HCT116 (cell line): Measurements from ENCODE around the gene ICOS. TPM values are rescaled to one million over a fixed set of nuclear protein-coding genes. Genes with fewer than 3 reads are reported as not detected.

Experiments used
- ATAC-seq: fragments of 200-7000 bp; cut with Tn5 transposase; 2 replicates; pipeline ENCODE4 v1.9.1; 2020; ENCODE audit warnings: mild to moderate bottlenecking, moderate library complexity
- BruUV-seq: library from RNA; stranded (reverse); fragments of 400-500 nt; replicated peaks from 2 replicates; lab custom pipeline; 2021; lab: Mats Ljungman, UMichigan
- CTCF ChIA-PET: fragments of 300-600 bp; sonication (Branson Sonifier 250); formaldehyde crosslinking; loops from one replicate; lab custom pipeline; 2021; ENCODE audit warnings: antibody characterized with exemption; lab: Charles Lee
- POLR2A ChIA-PET: fragments of 300-600, 350-600 bp; sonication (Branson Sonifier 250); formaldehyde crosslinking; loops from one replicate; lab custom pipeline; 2021; ENCODE audit warnings: antibody characterized with exemption; lab: Charles Lee
- RAD21 ChIA-PET, 2 experiments: fragments of 300-600 bp; sonication (Branson Sonifier 250); formaldehyde crosslinking; loops; one replicate each; lab custom pipeline; 2023; ENCODE audit warnings: low total read pairs in 2 of 2; ENCODE audit not compliant: uncharacterized antibody in 2 of 2, unreplicated experiment in 2 of 2, low non-redundant PET in 1 of 2; lab: Charles Lee
- DNase-seq: peaks from one replicate; pipeline ENCODE4 v3.0.0-alpha.2; 2010; ENCODE audit warnings: low read depth, low spot score
- H2AFZ ChIP-seq: fragments of 200-600 bp; shearing (Covaris generic), sonication (generic); 2 replicates; pipeline ENCODE4 v1.6.1; 2017; ENCODE audit warnings: low read depth, mixed run types, mixed read lengths, antibody characterized with exemption, low read length; ENCODE audit not compliant: poor library complexity, severe bottlenecking
- H3K27ac ChIP-seq: 2 replicates; pipeline ENCODE4 v1.5.1; 2012; ENCODE audit warnings: low read depth, low read length
- H3K27me3 ChIP-seq: fragments of 200-600 bp; sonication (generic); 2 replicates; pipeline ENCODE4 v1.6.1; 2016; ENCODE audit warnings: mixed run types, low read length, mixed read lengths; ENCODE audit not compliant: insufficient read depth
- H3K36me3 ChIP-seq, 2 experiments: fragments of 200-500 bp in 1 of 2; fragments of 200-600 bp in 1 of 2; sonication (Bioruptor generic) in 1 of 2; sonication (generic) in 1 of 2; 2 replicates each; pipeline versions ENCODE4 v1.5.1 to v1.6.1; 2014 to 2016; ENCODE audit warnings: low read length in 2 of 2, inconsistent platforms in 1 of 2, mixed read lengths in 1 of 2, mixed run types in 1 of 2; ENCODE audit not compliant: insufficient read depth in 2 of 2, control insufficient read depth in 1 of 2
- H3K4me1 ChIP-seq, 2 experiments: fragments of 200-600 bp in 1 of 2; sonication (generic) in 1 of 2; 2 replicates each; pipeline versions ENCODE4 v1.5.1 to v1.6.1; 2012 to 2017; ENCODE audit warnings: low read length in 2 of 2, inconsistent platforms in 1 of 2, mild to moderate bottlenecking in 1 of 2, mixed read lengths in 1 of 2, mixed run types in 1 of 2, moderate library complexity in 1 of 2; ENCODE audit not compliant: insufficient read depth in 2 of 2, control insufficient read depth in 1 of 2
- H3K4me2 ChIP-seq: fragments of 200-600 bp; sonication (generic); 2 replicates; pipeline ENCODE4 v1.6.1; 2017; ENCODE audit warnings: mixed run types, low read length, mixed read lengths
- H3K4me3 ChIP-seq, 2 experiments: fragments of 200-600 bp in 1 of 2; sonication (generic) in 1 of 2; replicated peaks in 1 of 2; 2 replicates each; pipeline ENCODE4 v1.5.1; 2011 to 2016; ENCODE audit warnings: low read length in 2 of 2, control low read depth in 1 of 2, low read depth in 1 of 2, mild to moderate bottlenecking in 1 of 2, mixed read lengths in 1 of 2, mixed run types in 1 of 2
- H3K79me2 ChIP-seq: fragments of 200-600 bp; sonication (generic); 2 replicates; pipeline ENCODE4 v1.6.1; 2017; ENCODE audit warnings: mild to moderate bottlenecking, mixed run types, low read length, moderate library complexity, mixed read lengths; ENCODE audit not compliant: insufficient read depth
- H3K9ac ChIP-seq: fragments of 200-600 bp; sonication (generic); 2 replicates; pipeline ENCODE4 v1.6.1; 2016; ENCODE audit warnings: low read length, mixed read lengths
- H3K9me2 ChIP-seq: fragments of 200-600 bp; sonication (generic), shearing (Covaris generic); 2 replicates; pipeline ENCODE4 v1.6.1; 2017; ENCODE audit warnings: mixed run types, mild to moderate bottlenecking, moderate library complexity; ENCODE audit not compliant: insufficient read depth
- H3K9me3 ChIP-seq, 2 experiments: fragments of 200-500 bp in 1 of 2; fragments of 200-600 bp in 1 of 2; sonication (Bioruptor generic) in 1 of 2; sonication (generic) in 1 of 2; 2 replicates each; pipeline ENCODE4 v1.6.1; 2014 to 2017; ENCODE audit warnings: low read length in 2 of 2, mixed read lengths in 2 of 2, inconsistent platforms in 1 of 2, low read depth in 1 of 2, mild to moderate bottlenecking in 1 of 2, mixed run types in 1 of 2, moderate library complexity in 1 of 2; ENCODE audit not compliant: control insufficient read depth in 1 of 2, insufficient read depth in 1 of 2
- H4K20me1 ChIP-seq: fragments of 200-600 bp; sonication (generic), shearing (Covaris generic); 2 replicates; pipeline ENCODE4 v1.6.1; 2017; ENCODE audit warnings: mixed run types, mild to moderate bottlenecking, moderate library complexity; ENCODE audit not compliant: insufficient read depth
- ATF3 ChIP-seq: IDR thresholded peaks from 2 replicates; pipeline ENCODE4 v1.6.1; 2012
- CBX3 ChIP-seq: IDR thresholded peaks from 2 replicates; pipeline ENCODE4 v1.6.1; 2012; ENCODE audit warnings: low read depth
- CEBPB ChIP-seq: IDR thresholded peaks from 2 replicates; pipeline ENCODE4 v1.6.1; 2012; ENCODE audit warnings: low read depth
- CTCF ChIP-seq, 3 experiments: fragments of 200-600 bp in 1 of 3; sonication (generic) in 1 of 3; IDR thresholded peaks in 2 of 3; conservative IDR thresholded peaks in 1 of 3; 2 replicates each; pipeline ENCODE4 v1.5.1; 2012 to 2017; ENCODE audit warnings: low read depth in 2 of 3, low read length in 2 of 3, antibody characterized with exemption in 1 of 3, borderline replicate concordance in 1 of 3, control low read depth in 1 of 3, mild to moderate bottlenecking in 1 of 3, mixed read lengths in 1 of 3, mixed run types in 1 of 3, moderate library complexity in 1 of 3; ENCODE audit not compliant: insufficient read depth in 1 of 3
- EGR1 ChIP-seq: IDR thresholded peaks from 2 replicates; pipeline ENCODE4 v1.6.1; 2012; ENCODE audit warnings: low read depth
- EZH2phosphoT487 ChIP-seq: fragments of 200-600 bp; IDR thresholded peaks from 2 replicates; pipeline ENCODE4 v1.6.1; 2018; ENCODE audit warnings: antibody characterized with exemption, borderline replicate concordance
- JUND ChIP-seq: IDR thresholded peaks from 2 replicates; pipeline ENCODE4 v1.6.1; 2012
- MAX ChIP-seq: IDR thresholded peaks from 2 replicates; pipeline ENCODE4 v1.6.1; 2012
- POLR2A ChIP-seq: IDR thresholded peaks from 2 replicates; pipeline ENCODE4 v1.7.0; 2011; ENCODE audit warnings: borderline replicate concordance; ENCODE audit not compliant: insufficient read depth, insufficient read length; ENCODE audit errors: extremely low read depth
- POLR2AphosphoS5 ChIP-seq: IDR thresholded peaks from 2 replicates; pipeline ENCODE4 v1.6.1; 2011; ENCODE audit warnings: mild to moderate bottlenecking, low read depth, low read length, moderate library complexity
- REST ChIP-seq: IDR thresholded peaks from 2 replicates; pipeline ENCODE4 v1.6.1; 2012; ENCODE audit warnings: low read depth
- SIN3A ChIP-seq: IDR thresholded peaks from 2 replicates; pipeline ENCODE4 v1.6.1; 2012; ENCODE audit warnings: low read depth
- SRF ChIP-seq: IDR thresholded peaks from 2 replicates; pipeline ENCODE4 v1.6.1; 2012; ENCODE audit warnings: low read depth
- TCF7L2 ChIP-seq: IDR thresholded peaks from 2 replicates; pipeline ENCODE4 v1.7.0; 2011; ENCODE audit warnings: borderline replicate concordance, inconsistent platforms; ENCODE audit not compliant: insufficient read depth, insufficient read length; ENCODE audit errors: extremely low read depth
- YY1 ChIP-seq: IDR thresholded peaks from 2 replicates; pipeline ENCODE4 v1.6.1; 2011; ENCODE audit warnings: low read length, low read depth, moderate library complexity, mild to moderate bottlenecking; ENCODE audit not compliant: insufficient replicate concordance; ENCODE audit errors: extremely low read depth
- ZBTB33 ChIP-seq: IDR thresholded peaks from 2 replicates; pipeline ENCODE4 v1.6.1; 2011; ENCODE audit warnings: mild to moderate bottlenecking, low read length, moderate library complexity; ENCODE audit not compliant: insufficient replicate concordance; ENCODE audit errors: extremely low read depth
- ZNF274 ChIP-seq: fragments of 200-500 bp; sonication (Bioruptor generic); IDR thresholded peaks from 2 replicates; pipeline ENCODE4 v1.6.1; 2014; ENCODE audit warnings: mild to moderate bottlenecking, low read depth, low read length, inconsistent platforms
- intact Hi-C: fragments of 100-400 bp; cut with micrococcal nuclease; formaldehyde crosslinking; loops from 2 replicates; pipeline ENCODE4 v1.10.0; 2022
- total RNA-seq: library from RNA; stranded (reverse); gene quantifications from one replicate; pipeline ENCODE4 v1.2.1, GENCODE V29; 2021; ENCODE audit not compliant: unreplicated experiment

ICOS gene
- total RNA-seq, 1 experiment from 2014 or later = not detected

GRCh38 chr2:203934041-203934492 is 2.5 kb upstream of the ICOS start:
- Histone ChIP-seq H3K4me3 (no peak overlapping the region), H4K20me1 (no peaks in the 10 kb centered on the region), H3K9ac (no peak overlapping the region), H3K4me2 (no peak overlapping the region), H3K36me3 (no peaks in the 10 kb centered on the region), H3K79me2 (no peaks in the 10 kb centered on the region), H3K27ac (no peak overlapping the region), H3K4me1 (no peaks in the 10 kb centered on the region), H3K9me2 (no peaks in the 10 kb centered on the region), H3K9me3 (no peaks in the 10 kb centered on the region), H3K27me3 (no peaks in the 10 kb centered on the region), H2AFZ (no peak overlapping the region)
- RAD21 ChIA-PET = no interaction called here
- no TSS peak for BruUV-seq
- intact Hi-C loops = no loop called here
- CTCF ChIA-PET = no interaction called here
- DNase-seq = no peak
- POLR2A ChIA-PET = no interaction called here
- TF ChIP-seq REST (no peak), EGR1 (no peak), EZH2phosphoT487 (no peak), MAX (no peak), ATF3 (no peak), ZNF274 (no peak), SRF (no peak), YY1 (no peak), POLR2AphosphoS5 (no peak), SIN3A (no peak), POLR2A (no peak), CBX3 (no peak), CEBPB (no peak), JUND (no peak), CTCF (IDR thresholded peaks at IDR 0.05 in 2 of 3, conservative IDR thresholded peaks at IDR 0.05 in 1 of 3; ENCODE audit: borderline replicate concordance in 1 of 3, insufficient read depth in 1 of 3, low read depth in 2 of 3, low read length in 2 of 3) (no peak), ZBTB33 (no peak), TCF7L2 (no peak)
- no peak for ATAC-seq
